Endothelial cell of umbilical vein (primary cell): ENCODE measurements around the gene TOLLIP. TPM values are rescaled to one million over a fixed set of nuclear protein-coding genes. Genes with fewer than 3 reads are reported as not detected.

Source experiments
- BruUV-seq: library from RNA; stranded (reverse); fragments of 400-500 nt; replicated peaks from 2 replicates; lab custom pipeline; 2021; lab: Mats Ljungman, UMichigan
- CTCF ChIA-PET: fragments of 300-600, 350-600 bp; sonication (Branson Sonifier 250); formaldehyde crosslinking; loops from one replicate; lab custom pipeline; 2021; ENCODE audit warnings: antibody characterized with exemption, inconsistent platforms; lab: Charles Lee
- POLR2A ChIA-PET: fragments of 300-600, 350-600 bp; sonication (Branson Sonifier 250); formaldehyde crosslinking; loops from one replicate; lab custom pipeline; 2021; ENCODE audit warnings: antibody characterized with exemption, inconsistent platforms; lab: Charles Lee
- DNase-seq: peaks from one replicate; pipeline ENCODE4 v3.0.0-alpha.2; 2011; ENCODE audit warnings: low read depth, low spot score
- FAIRE-seq: peaks from 2 replicates; lab custom pipeline; 2011; peaks lifted over from hg19 to GRCh38; lab: Jason Lieb, UNC
- H2AFZ ChIP-seq: 2 replicates; pipeline ENCODE4 v1.6.0; 2012; ENCODE audit warnings: low read depth, low read length, control low read depth, inconsistent platforms
- H3K27ac ChIP-seq: 2 replicates; pipeline ENCODE4 v1.5.1; 2011; ENCODE audit warnings: low read depth, mild to moderate bottlenecking, control low read depth, low read length, moderate library complexity; ENCODE audit not compliant: insufficient read depth
- H3K27me3 ChIP-seq, 2 experiments: 2 replicates each; pipeline versions ENCODE4 v1.6.0 to v1.6.1; 2011; ENCODE audit warnings: low read length in 2 of 2, mixed read lengths in 1 of 2; ENCODE audit not compliant: control insufficient read depth in 2 of 2, insufficient read depth in 2 of 2
- H3K36me3 ChIP-seq, 2 experiments: 2 replicates in 1 of 2; 3 replicates in 1 of 2; pipeline ENCODE4 v1.5.1; 2011; ENCODE audit warnings: low read length in 2 of 2, mild to moderate bottlenecking in 1 of 2, moderate library complexity in 1 of 2; ENCODE audit not compliant: control insufficient read depth in 2 of 2, insufficient read depth in 2 of 2; ENCODE audit errors: extremely low read depth in 1 of 2
- H3K4me1 ChIP-seq: 3 replicates; pipeline ENCODE4 v1.5.1; 2011; ENCODE audit warnings: mild to moderate bottlenecking, low read length; ENCODE audit not compliant: control insufficient read depth, insufficient read depth; ENCODE audit errors: extremely low read depth
- H3K4me2 ChIP-seq: 2 replicates; pipeline ENCODE4 v1.6.1; 2011; ENCODE audit warnings: low read length, control low read depth, mixed read lengths; ENCODE audit not compliant: insufficient read depth
- H3K4me3 ChIP-seq, 3 experiments: fragments of 200-600 bp in 1 of 3; sonication (generic), shearing (Covaris generic) in 1 of 3; replicated peaks in 1 of 3; 2 replicates each; pipeline ENCODE4 v1.5.1; 2011 to 2016; ENCODE audit warnings: control low read depth in 3 of 3, low read length in 3 of 3, mild to moderate bottlenecking in 2 of 3, inconsistent platforms in 1 of 3, low read depth in 1 of 3, moderate library complexity in 1 of 3; ENCODE audit not compliant: insufficient read depth in 1 of 3
- H3K79me2 ChIP-seq: 2 replicates; pipeline ENCODE4 v1.6.0; 2012; ENCODE audit warnings: low read length, inconsistent platforms; ENCODE audit not compliant: control insufficient read depth, insufficient read depth
- H3K9ac ChIP-seq: replicated peaks from 2 replicates; pipeline ENCODE3; 2011; ENCODE audit warnings: low read length, control low read depth; ENCODE audit not compliant: insufficient read depth; ENCODE audit errors: extremely low read depth
- H3K9me1 ChIP-seq: replicated peaks from 3 replicates; pipeline ENCODE4 v1.6.0; 2011; ENCODE audit warnings: mild to moderate bottlenecking, low read length; ENCODE audit not compliant: control insufficient read depth, insufficient read depth; ENCODE audit errors: extremely low read depth
- H3K9me3 ChIP-seq: replicated peaks from 2 replicates; pipeline ENCODE4 v1.5.1; 2012; ENCODE audit warnings: low read length, inconsistent platforms; ENCODE audit not compliant: control insufficient read depth, insufficient read depth
- H4K20me1 ChIP-seq: replicated peaks from 2 replicates; pipeline ENCODE3; 2011; ENCODE audit warnings: mild to moderate bottlenecking, low read length; ENCODE audit not compliant: control insufficient read depth, insufficient read depth; ENCODE audit errors: extremely low read depth
- CTCF ChIP-seq, 2 donors: IDR thresholded peaks; 1 replicate in 1 of 2; 2 replicates in 1 of 2; pipeline ENCODE4 v1.5.1; 2011; ENCODE audit warnings: low read length in 2 of 2, mild to moderate bottlenecking in 2 of 2, moderate library complexity in 2 of 2, control low read depth in 1 of 2, inconsistent platforms in 1 of 2, low read depth in 1 of 2; ENCODE audit not compliant: insufficient read depth in 1 of 2; ENCODE audit errors: extremely low read depth in 1 of 2
- EZH2 ChIP-seq: IDR thresholded peaks from 2 replicates; pipeline ENCODE4 v1.6.1; 2012; ENCODE audit warnings: borderline replicate concordance, low read depth, mild to moderate bottlenecking, moderate library complexity, low read length, inconsistent platforms; ENCODE audit not compliant: severe bottlenecking
- FOS ChIP-seq: IDR thresholded peaks from 2 replicates; pipeline ENCODE4 v1.6.1; 2011; ENCODE audit warnings: mild to moderate bottlenecking, low read length, moderate library complexity, borderline replicate concordance; ENCODE audit not compliant: insufficient read depth
- GATA2 ChIP-seq: IDR thresholded peaks from 2 replicates; pipeline ENCODE4 v1.7.0; 2011; ENCODE audit warnings: low read depth, mild to moderate bottlenecking, moderate library complexity, mixed read lengths, low read length; ENCODE audit not compliant: insufficient read length, insufficient read depth
- JUN ChIP-seq: IDR thresholded peaks from 2 replicates; pipeline ENCODE4 v1.6.1; 2011; ENCODE audit warnings: borderline replicate concordance, low read depth; ENCODE audit not compliant: insufficient read length, insufficient read depth
- MYC ChIP-seq: IDR thresholded peaks from one replicate; pipeline ENCODE4 v1.6.1; 2011; ENCODE audit warnings: mild to moderate bottlenecking, low read depth, low read length
- POLR2A ChIP-seq: IDR thresholded peaks from 2 replicates; pipeline ENCODE4 v1.6.1; 2012; ENCODE audit warnings: low read depth, mild to moderate bottlenecking, control low read depth, low read length
- POLR2AphosphoS5 ChIP-seq: IDR thresholded peaks from 2 replicates; pipeline ENCODE4 v1.6.1; 2012; ENCODE audit warnings: low read depth, mild to moderate bottlenecking, control low read depth, low read length, moderate library complexity; ENCODE audit not compliant: insufficient read depth
- dilution Hi-C: fragments of 300-500 bp; cut with MboI; formaldehyde crosslinking; loops from one replicate; pipeline ENCODE4 v1.15.0; 2019; ENCODE audit warnings: low sequenced_read_pairs; ENCODE audit not compliant: extremely low pct_ligation_motif_present
- intact Hi-C: fragments of 100-400 bp; cut with micrococcal nuclease; formaldehyde crosslinking; loops from one replicate; pipeline ENCODE4 v1.10.0; 2022
- polyA plus RNA-seq, 4 experiments: library from polyadenylated mRNA; depleted of rRNA in 3 of 4; stranded (reverse) in 3 of 4; unstranded in 1 of 4; fragments of >200 nt; gene quantifications; 2 replicates each; pipeline versions ENCODE4 v1.2.1 to v1.2.3, GENCODE V29; 2011 to 2012; ENCODE audit warnings: missing spikeins in 1 of 4
- total RNA-seq: library from RNA; stranded (reverse); gene quantifications from 2 replicates; pipeline ENCODE4 v1.2.3, GENCODE V29; 2021
- TF ChIP-seq, protein P1 (sequence below): IDR thresholded peaks from 2 replicates; pipeline ENCODE4 v1.6.1; 2011; ENCODE audit not compliant: insufficient read depth, insufficient read length

Gene TOLLIP
- total and polyA plus RNA-seq, 2 donors (not counting 3 experiments of a cell fraction or from before 2014, with no cell fraction given): 49.6 to 64.8 TPM

GRCh38 chr11:1257916-1258315 lies 51.5 kb downstream of the TOLLIP start:
- H2AFZ ChIP-seq: no peak overlapping the region
- no peak overlapping the region for H3K4me3 ChIP-seq
- FAIRE-seq: no peak
- intact Hi-C loops: no loop called here
- H3K4me1 ChIP-seq: peaks cover 3% of the 10 kb centered on the region
- no peaks in the 10 kb centered on the region for H3K79me2 ChIP-seq
- no peak for DNase-seq
- BruUV-seq: no TSS peak
- no peaks in the 10 kb centered on the region for H4K20me1 ChIP-seq
- ChIA-PET CTCF (interaction anchor here (0.8 kb wide), 1 partner anchor 317 kb away, joined by 3 read pairs; no protein-coding TSS in a partner anchor), POLR2A (no interaction called here)
- H3K9me3 ChIP-seq: no peaks in the 10 kb centered on the region
- TF ChIP-seq CTCF (IDR thresholded peaks at IDR 0.05; ENCODE audit: extremely low read depth in 1 of 2, insufficient read depth in 1 of 2, low read depth in 1 of 2, low read length in 2 of 2) (no peak), MYC (no peak), FOS (no peak), POLR2AphosphoS5 (no peak), POLR2A (no peak), EZH2 (no peak), GATA2 (no peak), JUN (no peak)
- TF ChIP-seq, protein P1, sequence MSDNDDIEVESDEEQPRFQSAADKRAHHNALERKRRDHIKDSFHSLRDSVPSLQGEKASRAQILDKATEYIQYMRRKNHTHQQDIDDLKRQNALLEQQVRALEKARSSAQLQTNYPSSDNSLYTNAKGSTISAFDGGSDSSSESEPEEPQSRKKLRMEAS: no peak
- H3K9ac ChIP-seq: no peak overlapping the region
- H3K27ac ChIP-seq: no peak overlapping the region
- no peaks in the 10 kb centered on the region for H3K27me3 ChIP-seq
- no peaks in the 10 kb centered on the region for H3K9me1 ChIP-seq
- H3K4me2 ChIP-seq: no peak overlapping the region
- no peaks in the 10 kb centered on the region for H3K36me3 ChIP-seq
- dilution Hi-C loops: no loop called here
